GM23338 (cell line): Measurements from ENCODE around the gene HSPA12B.

Experiments used
- EZH2 ChIP-seq: fragments of 200-600 bp; sonication (generic); IDR thresholded peaks from one replicate; pipeline ENCODE4 v1.8.0; 2017; ENCODE audit warnings: antibody characterized with exemption, mild to moderate bottlenecking, low read depth; ENCODE audit not compliant: unreplicated experiment
- EZH2phosphoT487 ChIP-seq: fragments of 200-600 bp; sonication (generic); IDR thresholded peaks from one replicate; pipeline ENCODE4 v1.8.1; 2018; ENCODE audit warnings: antibody characterized with exemption; ENCODE audit not compliant: unreplicated experiment
- POLR2AphosphoS5 ChIP-seq: IDR thresholded peaks from 2 replicates; pipeline ENCODE4 v1.6.1; 2016; ENCODE audit warnings: antibody characterized with exemption, low read depth
- ZNF114 ChIP-seq: fragments of 250-450 bp; sonication (Bioruptor Pico); IDR thresholded peaks from 2 replicates; pipeline ENCODE4 v1.5.0; 2020; ENCODE audit warnings: mild to moderate bottlenecking, moderate library complexity
- TF ChIP-seq, protein P1 (sequence below): IDR thresholded peaks from one replicate; pipeline ENCODE4 v1.6.1; 2018; ENCODE audit warnings: antibody characterized with exemption; ENCODE audit not compliant: unreplicated experiment
- TF ChIP-seq, protein P2 (sequence below), 2 experiments: fragments of 200-600 bp in 1 of 2; sonication (generic) in 1 of 2; conservative IDR thresholded peaks; 2 replicates each; pipeline versions ENCODE4 v1.5.1 to v1.6.1; 2016 to 2017; ENCODE audit warnings: antibody characterized with exemption in 2 of 2, low read depth in 2 of 2, mild to moderate bottlenecking in 2 of 2, moderate library complexity in 1 of 2
- TF ChIP-seq, protein P3 (sequence below): fragments of 250-450 bp; sonication (Bioruptor Pico); IDR thresholded peaks from 2 replicates; pipeline ENCODE4 v1.5.0; 2020; ENCODE audit warnings: mild to moderate bottlenecking, moderate library complexity

DNA sequence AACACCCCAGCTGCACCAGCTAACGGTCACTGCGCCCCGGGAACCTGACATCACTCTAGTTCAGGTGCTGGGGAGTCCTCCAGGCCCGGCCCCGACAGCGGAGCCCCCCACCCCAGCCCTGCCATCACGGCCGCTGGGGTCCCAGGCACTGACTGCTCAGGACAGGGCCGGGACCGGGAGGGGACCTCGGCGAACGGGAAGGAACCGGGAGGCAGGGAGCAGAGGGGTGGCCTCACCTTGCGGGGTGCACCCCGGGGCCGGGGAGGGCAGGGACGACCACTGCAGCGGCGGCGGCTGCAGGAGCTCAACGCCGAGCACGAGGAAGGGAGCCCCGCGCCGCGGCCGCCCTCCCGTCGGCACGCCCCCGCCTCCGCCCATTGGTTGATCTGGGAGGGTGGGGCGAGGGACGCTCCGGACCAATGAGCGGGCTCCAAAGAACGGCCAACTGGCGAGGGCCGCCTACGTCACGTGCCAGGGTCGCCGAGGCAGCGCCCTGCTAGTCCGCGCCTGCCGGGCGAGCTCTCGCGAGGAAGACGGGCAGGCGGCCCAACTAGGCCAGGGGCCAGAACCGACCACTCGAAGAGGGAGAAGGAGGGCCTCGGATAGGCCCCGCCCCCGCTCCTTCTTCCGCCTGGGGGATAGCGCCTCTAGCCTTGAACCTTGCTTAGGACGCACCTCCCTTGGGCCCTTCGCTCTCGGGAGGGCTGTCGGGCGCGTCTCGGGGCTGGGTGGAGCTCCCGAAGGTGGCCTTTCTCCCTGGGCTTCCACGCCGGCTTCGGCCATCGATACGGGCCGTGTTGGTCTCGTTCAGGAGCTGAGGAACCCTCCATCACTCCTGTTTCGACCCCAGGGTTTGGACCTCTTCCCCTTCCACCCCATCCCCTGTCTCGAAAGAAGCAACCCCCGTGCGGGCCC, 35.2 kb downstream of the HSPA12B start, which contains the start of gene ADISSP:
- TF ChIP-seq EZH2phosphoT487, result no peak
- TF ChIP-seq, protein P1, sequence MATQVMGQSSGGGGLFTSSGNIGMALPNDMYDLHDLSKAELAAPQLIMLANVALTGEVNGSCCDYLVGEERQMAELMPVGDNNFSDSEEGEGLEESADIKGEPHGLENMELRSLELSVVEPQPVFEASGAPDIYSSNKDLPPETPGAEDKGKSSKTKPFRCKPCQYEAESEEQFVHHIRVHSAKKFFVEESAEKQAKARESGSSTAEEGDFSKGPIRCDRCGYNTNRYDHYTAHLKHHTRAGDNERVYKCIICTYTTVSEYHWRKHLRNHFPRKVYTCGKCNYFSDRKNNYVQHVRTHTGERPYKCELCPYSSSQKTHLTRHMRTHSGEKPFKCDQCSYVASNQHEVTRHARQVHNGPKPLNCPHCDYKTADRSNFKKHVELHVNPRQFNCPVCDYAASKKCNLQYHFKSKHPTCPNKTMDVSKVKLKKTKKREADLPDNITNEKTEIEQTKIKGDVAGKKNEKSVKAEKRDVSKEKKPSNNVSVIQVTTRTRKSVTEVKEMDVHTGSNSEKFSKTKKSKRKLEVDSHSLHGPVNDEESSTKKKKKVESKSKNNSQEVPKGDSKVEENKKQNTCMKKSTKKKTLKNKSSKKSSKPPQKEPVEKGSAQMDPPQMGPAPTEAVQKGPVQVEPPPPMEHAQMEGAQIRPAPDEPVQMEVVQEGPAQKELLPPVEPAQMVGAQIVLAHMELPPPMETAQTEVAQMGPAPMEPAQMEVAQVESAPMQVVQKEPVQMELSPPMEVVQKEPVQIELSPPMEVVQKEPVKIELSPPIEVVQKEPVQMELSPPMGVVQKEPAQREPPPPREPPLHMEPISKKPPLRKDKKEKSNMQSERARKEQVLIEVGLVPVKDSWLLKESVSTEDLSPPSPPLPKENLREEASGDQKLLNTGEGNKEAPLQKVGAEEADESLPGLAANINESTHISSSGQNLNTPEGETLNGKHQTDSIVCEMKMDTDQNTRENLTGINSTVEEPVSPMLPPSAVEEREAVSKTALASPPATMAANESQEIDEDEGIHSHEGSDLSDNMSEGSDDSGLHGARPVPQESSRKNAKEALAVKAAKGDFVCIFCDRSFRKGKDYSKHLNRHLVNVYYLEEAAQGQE, result no peak
- TF ChIP-seq, protein P2, sequence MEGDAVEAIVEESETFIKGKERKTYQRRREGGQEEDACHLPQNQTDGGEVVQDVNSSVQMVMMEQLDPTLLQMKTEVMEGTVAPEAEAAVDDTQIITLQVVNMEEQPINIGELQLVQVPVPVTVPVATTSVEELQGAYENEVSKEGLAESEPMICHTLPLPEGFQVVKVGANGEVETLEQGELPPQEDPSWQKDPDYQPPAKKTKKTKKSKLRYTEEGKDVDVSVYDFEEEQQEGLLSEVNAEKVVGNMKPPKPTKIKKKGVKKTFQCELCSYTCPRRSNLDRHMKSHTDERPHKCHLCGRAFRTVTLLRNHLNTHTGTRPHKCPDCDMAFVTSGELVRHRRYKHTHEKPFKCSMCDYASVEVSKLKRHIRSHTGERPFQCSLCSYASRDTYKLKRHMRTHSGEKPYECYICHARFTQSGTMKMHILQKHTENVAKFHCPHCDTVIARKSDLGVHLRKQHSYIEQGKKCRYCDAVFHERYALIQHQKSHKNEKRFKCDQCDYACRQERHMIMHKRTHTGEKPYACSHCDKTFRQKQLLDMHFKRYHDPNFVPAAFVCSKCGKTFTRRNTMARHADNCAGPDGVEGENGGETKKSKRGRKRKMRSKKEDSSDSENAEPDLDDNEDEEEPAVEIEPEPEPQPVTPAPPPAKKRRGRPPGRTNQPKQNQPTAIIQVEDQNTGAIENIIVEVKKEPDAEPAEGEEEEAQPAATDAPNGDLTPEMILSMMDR (conservative IDR thresholded peaks at IDR 0.05; ENCODE audit: low read depth in 2 of 2), result peak; percentile 29 to 32; a peak in 3 of 4 replicates
- peak; percentile 90 for TF ChIP-seq POLR2AphosphoS5
- TF ChIP-seq ZNF114, result no peak
- TF ChIP-seq, protein P3, sequence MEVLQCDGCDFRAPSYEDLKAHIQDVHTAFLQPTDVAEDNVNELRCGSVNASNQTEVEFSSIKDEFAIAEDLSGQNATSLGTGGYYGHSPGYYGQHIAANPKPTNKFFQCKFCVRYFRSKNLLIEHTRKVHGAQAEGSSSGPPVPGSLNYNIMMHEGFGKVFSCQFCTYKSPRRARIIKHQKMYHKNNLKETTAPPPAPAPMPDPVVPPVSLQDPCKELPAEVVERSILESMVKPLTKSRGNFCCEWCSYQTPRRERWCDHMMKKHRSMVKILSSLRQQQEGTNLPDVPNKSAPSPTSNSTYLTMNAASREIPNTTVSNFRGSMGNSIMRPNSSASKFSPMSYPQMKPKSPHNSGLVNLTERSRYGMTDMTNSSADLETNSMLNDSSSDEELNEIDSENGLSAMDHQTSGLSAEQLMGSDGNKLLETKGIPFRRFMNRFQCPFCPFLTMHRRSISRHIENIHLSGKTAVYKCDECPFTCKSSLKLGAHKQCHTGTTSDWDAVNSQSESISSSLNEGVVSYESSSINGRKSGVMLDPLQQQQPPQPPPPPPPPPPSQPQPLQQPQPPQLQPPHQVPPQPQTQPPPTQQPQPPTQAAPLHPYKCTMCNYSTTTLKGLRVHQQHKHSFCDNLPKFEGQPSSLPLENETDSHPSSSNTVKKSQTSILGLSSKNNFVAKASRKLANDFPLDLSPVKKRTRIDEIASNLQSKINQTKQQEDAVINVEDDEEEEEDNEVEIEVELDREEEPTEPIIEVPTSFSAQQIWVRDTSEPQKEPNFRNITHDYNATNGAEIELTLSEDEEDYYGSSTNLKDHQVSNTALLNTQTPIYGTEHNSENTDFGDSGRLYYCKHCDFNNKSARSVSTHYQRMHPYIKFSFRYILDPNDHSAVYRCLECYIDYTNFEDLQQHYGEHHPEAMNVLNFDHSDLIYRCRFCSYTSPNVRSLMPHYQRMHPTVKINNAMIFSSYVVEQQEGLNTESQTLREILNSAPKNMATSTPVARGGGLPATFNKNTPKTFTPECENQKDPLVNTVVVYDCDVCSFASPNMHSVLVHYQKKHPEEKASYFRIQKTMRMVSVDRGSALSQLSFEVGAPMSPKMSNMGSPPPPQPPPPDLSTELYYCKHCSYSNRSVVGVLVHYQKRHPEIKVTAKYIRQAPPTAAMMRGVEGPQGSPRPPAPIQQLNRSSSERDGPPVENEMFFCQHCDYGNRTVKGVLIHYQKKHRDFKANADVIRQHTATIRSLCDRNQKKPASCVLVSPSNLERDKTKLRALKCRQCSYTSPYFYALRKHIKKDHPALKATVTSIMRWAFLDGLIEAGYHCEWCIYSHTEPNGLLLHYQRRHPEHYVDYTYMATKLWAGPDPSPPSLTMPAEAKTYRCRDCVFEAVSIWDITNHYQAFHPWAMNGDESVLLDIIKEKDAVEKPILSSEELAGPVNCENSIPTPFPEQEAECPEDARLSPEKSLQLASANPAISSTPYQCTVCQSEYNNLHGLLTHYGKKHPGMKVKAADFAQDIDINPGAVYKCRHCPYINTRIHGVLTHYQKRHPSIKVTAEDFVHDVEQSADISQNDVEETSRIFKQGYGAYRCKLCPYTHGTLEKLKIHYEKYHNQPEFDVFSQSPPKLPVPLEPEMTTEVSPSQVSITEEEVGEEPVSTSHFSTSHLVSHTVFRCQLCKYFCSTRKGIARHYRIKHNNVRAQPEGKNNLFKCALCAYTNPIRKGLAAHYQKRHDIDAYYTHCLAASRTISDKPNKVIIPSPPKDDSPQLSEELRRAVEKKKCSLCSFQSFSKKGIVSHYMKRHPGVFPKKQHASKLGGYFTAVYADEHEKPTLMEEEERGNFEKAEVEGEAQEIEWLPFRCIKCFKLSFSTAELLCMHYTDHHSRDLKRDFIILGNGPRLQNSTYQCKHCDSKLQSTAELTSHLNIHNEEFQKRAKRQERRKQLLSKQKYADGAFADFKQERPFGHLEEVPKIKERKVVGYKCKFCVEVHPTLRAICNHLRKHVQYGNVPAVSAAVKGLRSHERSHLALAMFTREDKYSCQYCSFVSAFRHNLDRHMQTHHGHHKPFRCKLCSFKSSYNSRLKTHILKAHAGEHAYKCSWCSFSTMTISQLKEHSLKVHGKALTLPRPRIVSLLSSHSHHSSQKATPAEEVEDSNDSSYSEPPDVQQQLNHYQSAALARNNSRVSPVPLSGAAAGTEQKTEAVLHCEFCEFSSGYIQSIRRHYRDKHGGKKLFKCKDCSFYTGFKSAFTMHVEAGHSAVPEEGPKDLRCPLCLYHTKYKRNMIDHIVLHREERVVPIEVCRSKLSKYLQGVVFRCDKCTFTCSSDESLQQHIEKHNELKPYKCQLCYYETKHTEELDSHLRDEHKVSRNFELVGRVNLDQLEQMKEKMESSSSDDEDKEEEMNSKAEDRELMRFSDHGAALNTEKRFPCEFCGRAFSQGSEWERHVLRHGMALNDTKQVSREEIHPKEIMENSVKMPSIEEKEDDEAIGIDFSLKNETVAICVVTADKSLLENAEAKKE (CRISPR knock-in tag), result no peak
- TF ChIP-seq EZH2, result no peak
